Endothelial cell of umbilical vein (primary cell): ENCODE measurements around the gene ZNF423. TPM values are rescaled to one million over a fixed set of nuclear protein-coding genes. Genes with fewer than 3 reads are reported as not detected.

ENCODE experiments used
- BruUV-seq: library from RNA; stranded (reverse); fragments of 400-500 nt; replicated peaks from 2 replicates; lab custom pipeline; 2021; lab: Mats Ljungman, UMichigan
- CTCF ChIA-PET: fragments of 300-600, 350-600 bp; sonication (Branson Sonifier 250); formaldehyde crosslinking; loops from one replicate; lab custom pipeline; 2021; ENCODE audit warnings: antibody characterized with exemption, inconsistent platforms; lab: Charles Lee
- POLR2A ChIA-PET: fragments of 300-600, 350-600 bp; sonication (Branson Sonifier 250); formaldehyde crosslinking; loops from one replicate; lab custom pipeline; 2021; ENCODE audit warnings: antibody characterized with exemption, inconsistent platforms; lab: Charles Lee
- DNase-seq: peaks from one replicate; pipeline ENCODE4 v3.0.0-alpha.2; 2011; ENCODE audit warnings: low read depth, low spot score
- FAIRE-seq: peaks from 2 replicates; lab custom pipeline; 2011; peaks lifted over from hg19 to GRCh38; lab: Jason Lieb, UNC
- H2AFZ ChIP-seq: 2 replicates; pipeline ENCODE4 v1.6.0; 2012; ENCODE audit warnings: low read depth, low read length, control low read depth, inconsistent platforms
- H3K27ac ChIP-seq: 2 replicates; pipeline ENCODE4 v1.5.1; 2011; ENCODE audit warnings: low read depth, mild to moderate bottlenecking, control low read depth, low read length, moderate library complexity; ENCODE audit not compliant: insufficient read depth
- H3K27me3 ChIP-seq, 2 experiments: 2 replicates each; pipeline versions ENCODE4 v1.6.0 to v1.6.1; 2011; ENCODE audit warnings: low read length in 2 of 2, mixed read lengths in 1 of 2; ENCODE audit not compliant: control insufficient read depth in 2 of 2, insufficient read depth in 2 of 2
- H3K36me3 ChIP-seq, 2 experiments: 2 replicates in 1 of 2; 3 replicates in 1 of 2; pipeline ENCODE4 v1.5.1; 2011; ENCODE audit warnings: low read length in 2 of 2, mild to moderate bottlenecking in 1 of 2, moderate library complexity in 1 of 2; ENCODE audit not compliant: control insufficient read depth in 2 of 2, insufficient read depth in 2 of 2; ENCODE audit errors: extremely low read depth in 1 of 2
- H3K4me1 ChIP-seq: 3 replicates; pipeline ENCODE4 v1.5.1; 2011; ENCODE audit warnings: mild to moderate bottlenecking, low read length; ENCODE audit not compliant: control insufficient read depth, insufficient read depth; ENCODE audit errors: extremely low read depth
- H3K4me2 ChIP-seq: 2 replicates; pipeline ENCODE4 v1.6.1; 2011; ENCODE audit warnings: low read length, control low read depth, mixed read lengths; ENCODE audit not compliant: insufficient read depth
- H3K4me3 ChIP-seq, 3 experiments: fragments of 200-600 bp in 1 of 3; sonication (generic), shearing (Covaris generic) in 1 of 3; replicated peaks in 1 of 3; 2 replicates each; pipeline ENCODE4 v1.5.1; 2011 to 2016; ENCODE audit warnings: control low read depth in 3 of 3, low read length in 3 of 3, mild to moderate bottlenecking in 2 of 3, inconsistent platforms in 1 of 3, low read depth in 1 of 3, moderate library complexity in 1 of 3; ENCODE audit not compliant: insufficient read depth in 1 of 3
- H3K79me2 ChIP-seq: 2 replicates; pipeline ENCODE4 v1.6.0; 2012; ENCODE audit warnings: low read length, inconsistent platforms; ENCODE audit not compliant: control insufficient read depth, insufficient read depth
- H3K9ac ChIP-seq: replicated peaks from 2 replicates; pipeline ENCODE3; 2011; ENCODE audit warnings: low read length, control low read depth; ENCODE audit not compliant: insufficient read depth; ENCODE audit errors: extremely low read depth
- H3K9me1 ChIP-seq: replicated peaks from 3 replicates; pipeline ENCODE4 v1.6.0; 2011; ENCODE audit warnings: mild to moderate bottlenecking, low read length; ENCODE audit not compliant: control insufficient read depth, insufficient read depth; ENCODE audit errors: extremely low read depth
- H3K9me3 ChIP-seq: replicated peaks from 2 replicates; pipeline ENCODE4 v1.5.1; 2012; ENCODE audit warnings: low read length, inconsistent platforms; ENCODE audit not compliant: control insufficient read depth, insufficient read depth
- H4K20me1 ChIP-seq: replicated peaks from 2 replicates; pipeline ENCODE3; 2011; ENCODE audit warnings: mild to moderate bottlenecking, low read length; ENCODE audit not compliant: control insufficient read depth, insufficient read depth; ENCODE audit errors: extremely low read depth
- EZH2 ChIP-seq: IDR thresholded peaks from 2 replicates; pipeline ENCODE4 v1.6.1; 2012; ENCODE audit warnings: borderline replicate concordance, low read depth, mild to moderate bottlenecking, moderate library complexity, low read length, inconsistent platforms; ENCODE audit not compliant: severe bottlenecking
- FOS ChIP-seq: IDR thresholded peaks from 2 replicates; pipeline ENCODE4 v1.6.1; 2011; ENCODE audit warnings: mild to moderate bottlenecking, low read length, moderate library complexity, borderline replicate concordance; ENCODE audit not compliant: insufficient read depth
- GATA2 ChIP-seq: IDR thresholded peaks from 2 replicates; pipeline ENCODE4 v1.7.0; 2011; ENCODE audit warnings: low read depth, mild to moderate bottlenecking, moderate library complexity, mixed read lengths, low read length; ENCODE audit not compliant: insufficient read length, insufficient read depth
- JUN ChIP-seq: IDR thresholded peaks from 2 replicates; pipeline ENCODE4 v1.6.1; 2011; ENCODE audit warnings: borderline replicate concordance, low read depth; ENCODE audit not compliant: insufficient read length, insufficient read depth
- MYC ChIP-seq: IDR thresholded peaks from one replicate; pipeline ENCODE4 v1.6.1; 2011; ENCODE audit warnings: mild to moderate bottlenecking, low read depth, low read length
- POLR2A ChIP-seq: IDR thresholded peaks from 2 replicates; pipeline ENCODE4 v1.6.1; 2012; ENCODE audit warnings: low read depth, mild to moderate bottlenecking, control low read depth, low read length
- POLR2AphosphoS5 ChIP-seq: IDR thresholded peaks from 2 replicates; pipeline ENCODE4 v1.6.1; 2012; ENCODE audit warnings: low read depth, mild to moderate bottlenecking, control low read depth, low read length, moderate library complexity; ENCODE audit not compliant: insufficient read depth
- dilution Hi-C: fragments of 300-500 bp; cut with MboI; formaldehyde crosslinking; loops from one replicate; pipeline ENCODE4 v1.15.0; 2019; ENCODE audit warnings: low sequenced_read_pairs; ENCODE audit not compliant: extremely low pct_ligation_motif_present
- intact Hi-C: fragments of 100-400 bp; cut with micrococcal nuclease; formaldehyde crosslinking; loops from one replicate; pipeline ENCODE4 v1.10.0; 2022
- polyA plus RNA-seq, 4 experiments: library from polyadenylated mRNA; depleted of rRNA in 3 of 4; stranded (reverse) in 3 of 4; unstranded in 1 of 4; fragments of >200 nt; gene quantifications; 2 replicates each; pipeline versions ENCODE4 v1.2.1 to v1.2.3, GENCODE V29; 2011 to 2012; ENCODE audit warnings: missing spikeins in 1 of 4
- total RNA-seq: library from RNA; stranded (reverse); gene quantifications from 2 replicates; pipeline ENCODE4 v1.2.3, GENCODE V29; 2021
- TF ChIP-seq, protein P1 (sequence below), 2 donors: IDR thresholded peaks; 1 replicate in 1 of 2; 2 replicates in 1 of 2; pipeline ENCODE4 v1.5.1; 2011; ENCODE audit warnings: low read length in 2 of 2, mild to moderate bottlenecking in 2 of 2, moderate library complexity in 2 of 2, control low read depth in 1 of 2, inconsistent platforms in 1 of 2, low read depth in 1 of 2; ENCODE audit not compliant: insufficient read depth in 1 of 2; ENCODE audit errors: extremely low read depth in 1 of 2
- TF ChIP-seq, protein P2 (sequence below): IDR thresholded peaks from 2 replicates; pipeline ENCODE4 v1.6.1; 2011; ENCODE audit not compliant: insufficient read depth, insufficient read length

Gene ZNF423
- total and polyA plus RNA-seq, 2 donors (not counting 3 experiments of a cell fraction or from before 2014, with no cell fraction given) = 2.2 to 8.1 TPM

DNA sequence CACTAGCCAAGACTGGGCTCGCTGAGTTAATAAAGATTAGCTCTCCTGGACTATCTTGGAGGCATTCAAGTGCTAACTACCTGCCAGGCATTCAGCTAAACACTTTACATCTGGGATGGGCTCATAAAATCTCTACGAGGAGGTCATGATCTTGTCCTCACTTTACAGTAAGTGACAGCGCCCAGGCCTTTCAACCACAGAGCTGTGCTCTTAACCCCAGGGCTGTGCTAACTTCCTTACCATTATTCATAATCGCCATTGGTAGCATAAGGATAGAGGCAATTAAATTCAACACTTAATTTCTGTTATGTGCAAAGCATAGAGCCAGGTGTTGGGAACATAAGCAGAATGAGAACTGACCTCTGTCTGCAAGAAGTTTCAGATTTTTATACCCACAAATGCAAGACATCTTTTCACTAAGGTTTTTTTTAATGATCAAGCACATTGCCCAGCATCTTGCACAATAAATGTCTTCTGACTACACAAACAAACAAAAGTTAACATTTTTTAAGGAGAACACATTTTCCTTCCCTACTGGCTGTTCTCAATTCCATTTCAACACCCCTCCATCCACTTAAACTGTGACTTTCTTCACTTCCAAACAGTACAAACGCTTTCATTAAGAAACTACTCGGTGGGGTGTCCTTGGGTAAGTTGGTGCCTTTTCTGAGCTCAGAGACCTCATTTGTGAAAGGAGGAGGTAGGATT, 310.0 kb downstream of the ZNF423 start:
- no peaks in the 10 kb centered on the region for H4K20me1 ChIP-seq
- H3K9me1 ChIP-seq = no peaks in the 10 kb centered on the region
- FAIRE-seq = no peak
- H3K79me2 ChIP-seq = no peaks in the 10 kb centered on the region
- H3K9ac ChIP-seq = no peak overlapping the region
- no peaks in the 10 kb centered on the region for H3K4me1 ChIP-seq
- H3K9me3 ChIP-seq = no peaks in the 10 kb centered on the region
- intact Hi-C loops (no loop called here), dilution Hi-C loops (no loop called here)
- ChIA-PET POLR2A (no interaction called here), CTCF (interaction anchor here (0.8 to 1.0 kb wide), 2 partner anchors 11 to 138 kb away, joined by 3 read pairs; no protein-coding TSS in a partner anchor)
- no peak for DNase-seq
- H3K4me3 ChIP-seq = no peak overlapping the region
- no peaks in the 10 kb centered on the region for H3K36me3 ChIP-seq
- no peak overlapping the region for H2AFZ ChIP-seq
- TF ChIP-seq, protein P1, sequence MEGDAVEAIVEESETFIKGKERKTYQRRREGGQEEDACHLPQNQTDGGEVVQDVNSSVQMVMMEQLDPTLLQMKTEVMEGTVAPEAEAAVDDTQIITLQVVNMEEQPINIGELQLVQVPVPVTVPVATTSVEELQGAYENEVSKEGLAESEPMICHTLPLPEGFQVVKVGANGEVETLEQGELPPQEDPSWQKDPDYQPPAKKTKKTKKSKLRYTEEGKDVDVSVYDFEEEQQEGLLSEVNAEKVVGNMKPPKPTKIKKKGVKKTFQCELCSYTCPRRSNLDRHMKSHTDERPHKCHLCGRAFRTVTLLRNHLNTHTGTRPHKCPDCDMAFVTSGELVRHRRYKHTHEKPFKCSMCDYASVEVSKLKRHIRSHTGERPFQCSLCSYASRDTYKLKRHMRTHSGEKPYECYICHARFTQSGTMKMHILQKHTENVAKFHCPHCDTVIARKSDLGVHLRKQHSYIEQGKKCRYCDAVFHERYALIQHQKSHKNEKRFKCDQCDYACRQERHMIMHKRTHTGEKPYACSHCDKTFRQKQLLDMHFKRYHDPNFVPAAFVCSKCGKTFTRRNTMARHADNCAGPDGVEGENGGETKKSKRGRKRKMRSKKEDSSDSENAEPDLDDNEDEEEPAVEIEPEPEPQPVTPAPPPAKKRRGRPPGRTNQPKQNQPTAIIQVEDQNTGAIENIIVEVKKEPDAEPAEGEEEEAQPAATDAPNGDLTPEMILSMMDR (IDR thresholded peaks at IDR 0.05; ENCODE audit: extremely low read depth in 1 of 2, insufficient read depth in 1 of 2, low read depth in 1 of 2, low read length in 2 of 2) = no peak
- no peak for TF ChIP-seq MYC
- TF ChIP-seq JUN = no peak
- TF ChIP-seq, protein P2, sequence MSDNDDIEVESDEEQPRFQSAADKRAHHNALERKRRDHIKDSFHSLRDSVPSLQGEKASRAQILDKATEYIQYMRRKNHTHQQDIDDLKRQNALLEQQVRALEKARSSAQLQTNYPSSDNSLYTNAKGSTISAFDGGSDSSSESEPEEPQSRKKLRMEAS = no peak
- no peak for TF ChIP-seq EZH2
- no peak for TF ChIP-seq GATA2
- no peak for TF ChIP-seq POLR2AphosphoS5
- TF ChIP-seq FOS = no peak
- TF ChIP-seq POLR2A = no peak
- H3K27me3 ChIP-seq = no peaks in the 10 kb centered on the region
- no TSS peak for BruUV-seq
- H3K27ac ChIP-seq = no peak overlapping the region
- H3K4me2 ChIP-seq = no peak overlapping the region
